Measurements from ENCODE around the gene SLC10A7.

DNA sequence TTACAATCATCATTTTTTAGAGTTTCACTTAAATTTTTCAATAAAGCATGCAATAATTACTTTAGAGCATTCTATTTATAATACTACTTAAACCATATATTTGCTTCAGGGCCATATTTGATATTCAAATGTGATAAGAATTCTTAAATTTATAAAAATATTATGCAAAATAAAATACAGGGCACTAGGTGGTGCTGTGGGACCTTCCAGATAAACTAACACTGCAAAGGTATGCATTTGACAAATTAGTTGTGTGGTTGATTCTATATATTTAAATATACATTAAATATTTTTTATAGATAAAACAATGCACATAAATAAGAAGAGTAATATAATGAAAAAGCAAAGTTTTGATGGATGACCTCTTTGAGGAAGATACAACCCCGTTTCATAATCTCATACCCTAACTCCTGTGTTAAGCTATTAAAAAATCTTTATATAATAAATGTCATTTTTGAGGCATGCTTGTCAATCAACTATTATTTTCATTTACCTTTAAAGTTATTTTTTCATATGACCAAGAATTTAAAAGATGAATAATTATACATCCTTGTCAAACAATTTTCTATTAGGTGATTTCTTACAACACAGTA lies 179.0 kb downstream of the SLC10A7 start:
- TF ChIP-seq POLR2A (IDR thresholded peaks at IDR 0.05; ENCODE audit: extremely low read depth, insufficient read length) = no peak
- TF ChIP-seq CTCF (IDR thresholded peaks at IDR 0.05; ENCODE audit: low read depth, low read length) = peak; percentile 10
- no peak for TF ChIP-seq MYC (IDR thresholded peaks at IDR 0.05; ENCODE audit: low read depth, low read length)
- no peak for TF ChIP-seq MAX (IDR thresholded peaks at IDR 0.05; ENCODE audit: low read depth, low read length)
